GM21723 (cell line): ENCODE data around the gene FAM83G.
A peak's percentile ranks its signal among the peaks of the same experiment; 100 is the strongest.
"Not testable (repeated sequence)": the region's sequence is repeated elsewhere in the genome, so short reads cannot be mapped to it uniquely, and the experiment has no call there.

ENCODE experiments used
- ATAC-seq: cut with Tn5 transposase; IDR thresholded peaks from one replicate; pipeline ENCODE4 v1.9.1; 2021; ENCODE audit warnings: mild to moderate bottlenecking, moderate library complexity; ENCODE audit not compliant: unreplicated experiment

The FAM83G gene

GRCh38 chr17:18922596-18922995 lies 82.0 kb downstream of the FAM83G start:
- not testable (repeated sequence) for ATAC-seq

DNA sequence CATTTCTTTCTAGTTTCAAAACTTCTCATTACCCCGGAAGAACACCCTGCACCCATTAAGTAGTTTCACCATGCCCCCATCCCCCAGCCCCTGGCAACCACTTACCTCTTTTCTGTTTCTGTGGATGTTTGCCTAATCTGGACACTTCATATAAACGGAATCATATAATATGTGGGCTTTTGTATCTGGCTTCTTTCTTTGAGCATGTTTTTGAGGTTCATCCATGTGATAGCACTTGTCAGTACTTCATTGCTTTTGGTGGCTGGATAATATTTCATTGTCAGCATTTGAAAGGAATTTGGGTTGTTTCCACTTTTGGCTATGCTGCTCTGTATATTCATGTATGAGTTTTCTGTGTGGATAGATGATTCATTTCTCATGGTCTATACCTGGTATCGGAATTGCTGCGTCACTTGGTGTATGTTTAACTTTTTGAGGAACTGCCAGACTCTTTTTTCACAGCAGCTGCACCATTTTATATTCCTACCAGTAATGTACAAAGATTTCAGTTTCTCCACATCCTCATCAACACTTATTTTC lies 82.6 kb downstream of the FAM83G start:
- ATAC-seq = peak; percentile 62

DNA sequence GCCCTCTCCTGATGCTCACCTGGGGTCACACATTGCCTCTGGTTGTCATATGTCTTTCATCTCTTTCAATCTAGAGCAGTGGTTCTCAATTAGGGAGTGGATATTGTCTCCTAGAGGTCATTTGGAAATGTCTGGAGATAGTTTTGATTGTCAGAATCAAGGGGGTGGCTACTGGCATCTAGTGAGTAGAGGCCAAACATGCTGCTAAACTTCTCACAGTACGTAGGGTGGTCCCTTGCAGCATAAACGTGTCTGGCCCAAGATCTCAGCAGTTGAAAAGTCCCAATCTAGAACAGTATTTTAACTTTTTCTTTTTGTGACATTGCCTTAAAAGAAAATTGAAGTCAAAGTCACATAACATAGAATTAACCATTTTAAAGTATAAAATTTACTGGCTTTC lies 83.1 kb downstream of the FAM83G start:
- ATAC-seq = no peak

- peak; percentile 46 for ATAC-seq
Observed at GRCh38 chr17:18920911-18921441, 83.6 kb downstream of the FAM83G start.

- ATAC-seq = no peak
Observed at GRCh38 chr17:18919963-18920362, 84.6 kb downstream of the FAM83G start.
